ENCODE measurements around the gene MERTK. TPM values are rescaled to one million over a fixed set of nuclear protein-coding genes. Genes with fewer than 3 reads are reported as not detected.

MERTK gene
- total RNA-seq, 2 donors from 2014 or later, result 47.1 to 69.9 TPM

DNA sequence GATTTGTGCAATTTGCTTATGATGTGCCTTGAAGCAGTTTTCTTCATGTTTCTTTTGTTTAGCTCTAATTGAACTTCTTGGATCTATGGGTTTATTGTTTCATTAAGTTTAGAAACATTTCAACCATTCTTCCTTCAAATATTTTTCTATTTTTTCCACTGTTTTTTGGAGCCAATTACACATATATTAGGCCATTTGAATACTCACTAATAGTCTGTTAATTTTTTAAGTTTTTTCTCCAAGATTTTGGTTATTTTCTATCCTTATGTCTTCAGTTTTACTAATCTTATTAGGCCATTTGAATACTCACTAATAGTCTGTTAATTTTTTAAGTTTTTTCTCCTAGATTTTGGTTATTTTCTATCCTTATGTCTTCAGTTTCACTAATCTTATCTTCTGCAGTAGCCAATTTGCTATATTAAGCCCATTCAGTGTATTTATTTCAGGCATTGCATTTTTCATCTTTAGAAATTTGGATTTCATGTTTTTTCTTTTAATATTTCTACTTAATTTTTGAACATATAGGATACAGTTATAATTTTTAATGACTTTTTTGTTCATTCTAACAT, 147.1 kb downstream of the MERTK start:
- Histone ChIP-seq H3K36me3 (no peaks in the 10 kb centered on the region), H3K27me3 (replicated peaks; ENCODE audit: insufficient read depth) (no peaks in the 10 kb centered on the region), H3K4me3 (no peak overlapping the region), H3K27ac (no peak overlapping the region), H3K4me1 (ENCODE audit: control insufficient read depth in 1 of 2, low read depth in 2 of 2) (peaks cover 11 to 15% of the 10 kb centered on the region in 2 donors), H3K9me3 (peaks cover 8% of the 10 kb centered on the region)
- ATAC-seq (ENCODE audit: insufficient number of reproducible peaks, low FRiP score, low read depth) (no peak), DNase-seq (ENCODE audit: low spot score) (no peak)
- TF ChIP-seq CTCF (IDR thresholded peaks at IDR 0.05), result no peak

- H3K9me3 ChIP-seq, result peaks cover 8% of the 10 kb centered on the region
- DNase-seq (ENCODE audit: low spot score) (no peak), ATAC-seq (ENCODE audit: insufficient number of reproducible peaks, low FRiP score, low read depth) (no peak)
- TF ChIP-seq CTCF (IDR thresholded peaks at IDR 0.05), result no peak
- no peak overlapping the region for H3K4me3 ChIP-seq
- H3K27me3 ChIP-seq (replicated peaks; ENCODE audit: insufficient read depth), result no peaks in the 10 kb centered on the region
- no peaks in the 10 kb centered on the region for H3K36me3 ChIP-seq
- no peak overlapping the region for H3K27ac ChIP-seq
- H3K4me1 ChIP-seq (ENCODE audit: control insufficient read depth in 1 of 2, low read depth in 2 of 2), result peaks cover 11 to 15% of the 10 kb centered on the region in 2 donors
Observed at GRCh38 chr2:112046231-112046630, 147.8 kb downstream of the MERTK start.

DNA sequence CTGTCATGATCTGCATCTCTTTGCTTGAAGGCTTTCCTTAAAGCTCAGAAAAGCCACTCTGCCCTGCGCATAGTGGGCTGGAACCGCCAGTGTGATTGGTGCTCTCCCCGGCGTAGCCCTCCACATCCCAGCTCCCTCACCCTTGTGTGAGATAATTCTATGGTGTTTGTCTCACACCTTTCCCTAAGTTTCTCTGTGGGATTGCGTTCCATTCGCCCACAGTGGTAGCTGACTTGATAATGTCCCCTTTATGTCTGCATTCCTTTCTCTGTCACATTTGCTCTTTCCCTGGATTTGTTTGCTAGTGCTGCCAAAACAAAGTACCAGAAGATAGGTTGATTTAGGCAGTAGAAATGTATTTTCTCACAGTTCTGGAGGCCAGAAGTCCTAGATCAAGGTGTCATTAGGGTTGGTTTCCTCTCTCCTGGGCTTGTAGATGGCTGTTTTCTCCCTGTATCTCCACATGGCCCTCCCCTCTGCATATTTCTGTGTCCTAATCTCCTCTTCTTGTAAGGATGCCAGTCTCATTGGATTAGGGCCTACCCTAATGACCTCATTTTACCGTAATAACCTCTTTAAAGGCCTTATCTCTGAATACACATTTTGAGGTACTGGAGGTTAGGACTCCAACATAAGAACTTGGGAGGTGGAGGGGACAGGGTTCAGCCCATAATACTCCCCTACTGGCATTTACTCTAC, 149.3 kb downstream of the MERTK start:
- Histone ChIP-seq H3K4me3 (no peak overlapping the region), H3K4me1 (ENCODE audit: control insufficient read depth in 1 of 2, low read depth in 2 of 2) (peaks cover 11 to 15% of the 10 kb centered on the region in 2 donors), H3K27me3 (replicated peaks; ENCODE audit: insufficient read depth) (no peaks in the 10 kb centered on the region), H3K9me3 (peaks cover 8% of the 10 kb centered on the region), H3K36me3 (no peaks in the 10 kb centered on the region), H3K27ac (peak overlapping the region; percentile 3 to 52)
- ATAC-seq (ENCODE audit: insufficient number of reproducible peaks, low FRiP score, low read depth) (peak; percentile 45), DNase-seq (ENCODE audit: low spot score) (no peak)
- TF ChIP-seq CTCF (IDR thresholded peaks at IDR 0.05), result no peak

GRCh38 chr2:112048236-112048592, 149.8 kb downstream of the MERTK start:
- H3K27me3 ChIP-seq (replicated peaks; ENCODE audit: insufficient read depth), result no peaks in the 10 kb centered on the region
- ATAC-seq (ENCODE audit: insufficient number of reproducible peaks, low FRiP score, low read depth) (no peak), DNase-seq (ENCODE audit: low spot score) (no peak)
- no peak for TF ChIP-seq CTCF (IDR thresholded peaks at IDR 0.05)
- peaks cover 11 to 18% of the 10 kb centered on the region in 2 donors for H3K4me1 ChIP-seq (ENCODE audit: control insufficient read depth in 1 of 2, low read depth in 2 of 2)
- no peaks in the 10 kb centered on the region for H3K36me3 ChIP-seq
- peaks cover 8% of the 10 kb centered on the region for H3K9me3 ChIP-seq
- H3K4me3 ChIP-seq, result no peak overlapping the region
- peak overlapping the region; percentile 3 to 52 for H3K27ac ChIP-seq

DNA sequence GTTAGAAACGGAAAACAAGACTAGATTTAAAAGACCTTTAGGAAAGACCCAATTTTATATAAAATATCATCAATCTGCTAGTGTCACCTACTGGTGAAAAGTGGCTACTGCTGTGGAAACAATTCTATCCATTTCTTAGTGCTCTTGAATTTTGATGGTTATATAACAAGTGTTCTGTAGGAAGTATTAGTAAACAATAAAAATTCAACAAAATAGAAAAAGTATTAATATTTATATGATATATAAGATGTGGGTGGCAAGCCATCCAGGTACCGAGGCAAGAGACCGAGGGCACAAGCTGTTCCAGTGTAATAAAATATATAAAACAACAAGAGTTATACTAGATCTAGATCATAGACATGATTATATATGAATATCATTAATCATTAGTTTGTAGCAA, 150.5 kb downstream of the MERTK start:
- Histone ChIP-seq H3K36me3 (no peaks in the 10 kb centered on the region), H3K4me3 (no peak overlapping the region), H3K27me3 (replicated peaks; ENCODE audit: insufficient read depth) (no peaks in the 10 kb centered on the region), H3K4me1 (ENCODE audit: control insufficient read depth in 1 of 2, low read depth in 2 of 2) (peaks cover 15 to 24% of the 10 kb centered on the region in 2 donors), H3K9me3 (peaks cover 8% of the 10 kb centered on the region), H3K27ac (no peak overlapping the region)
- DNase-seq (ENCODE audit: low spot score), result no peak
- TF ChIP-seq CTCF (IDR thresholded peaks at IDR 0.05), result peak; percentile 84
- peak; percentile 44 for ATAC-seq (ENCODE audit: insufficient number of reproducible peaks, low FRiP score, low read depth)

All from thoracic aorta (tissue), 2 donors.